Activated CD8-positive, alpha-beta T cell treated with anti-CD3 and anti-CD28 coated beads for 36 hours (primary cell): ENCODE data around the gene ZNF385B. TPM values are rescaled to one million over a fixed set of nuclear protein-coding genes. Genes with fewer than 3 reads are reported as not detected.

Experiments
- ATAC-seq: fragments of 200-7000 bp; cut with Tn5 transposase; one replicate; pipeline ENCODE4 v1.10.0; 2021; ENCODE audit warnings: mild to moderate bottlenecking, moderate library complexity
- CTCF ChIA-PET: fragments of 350-600 bp; sonication (Branson Sonifier 250); formaldehyde crosslinking; loops from one replicate; lab custom pipeline; 2021; ENCODE audit warnings: antibody characterized with exemption; lab: Charles Lee
- POLR2A ChIA-PET: fragments of 350-600 bp; sonication (Branson Sonifier 250); formaldehyde crosslinking; loops from one replicate; lab custom pipeline; 2021; ENCODE audit warnings: antibody characterized with exemption; lab: Charles Lee
- DNase-seq: peaks from one replicate; pipeline ENCODE4 v3.0.0-alpha.2; 2020
- H3K27ac Mint-ChIP-seq: one replicate; pipeline ENCODE4 v1.8.0; 2021; ENCODE audit warnings: mild to moderate bottlenecking, mixed read lengths
- H3K27me3 Mint-ChIP-seq: one replicate; pipeline ENCODE4 v1.8.0; 2021; ENCODE audit warnings: mixed read lengths
- H3K36me3 Mint-ChIP-seq: one replicate; pipeline ENCODE4 v1.8.0; 2021; ENCODE audit warnings: low read depth, mixed read lengths
- H3K4me1 Mint-ChIP-seq: one replicate; pipeline ENCODE4 v1.8.0; 2021; ENCODE audit warnings: low read depth, mixed read lengths
- H3K4me3 Mint-ChIP-seq: one replicate; pipeline ENCODE4 v1.8.0; 2021; ENCODE audit warnings: mild to moderate bottlenecking, moderate library complexity, mixed read lengths
- H3K9me3 Mint-ChIP-seq: one replicate; pipeline ENCODE4 v1.8.0; 2021; ENCODE audit warnings: mixed read lengths
- intact Hi-C: fragments of 100-400 bp; cut with micrococcal nuclease; formaldehyde crosslinking; loops from one replicate; pipeline ENCODE4 v1.10.0; 2022
- total RNA-seq, 2 experiments: library from RNA; stranded (reverse); gene quantifications; one replicate each; pipeline ENCODE4 v1.2.3, GENCODE V29; 2021
- TF ChIP-seq, protein P1 (sequence below): fragments of 200-600 bp; IDR thresholded peaks from one replicate; pipeline ENCODE4 v1.8.0; 2022; ENCODE audit warnings: antibody characterized with exemption, mild to moderate bottlenecking

The ZNF385B gene
- total RNA-seq, 2 experiments from 2014 or later: not detected

GRCh38 chr2:179596018-179596417 lies 265.4 kb downstream of the ZNF385B start:
- ChIA-PET POLR2A (no interaction called here), CTCF (no interaction called here)
- intact Hi-C loops: no loop called here
- ATAC-seq: no peak
- H3K9me3 Mint-ChIP-seq: no peaks in the 10 kb centered on the region
- TF ChIP-seq, protein P1, sequence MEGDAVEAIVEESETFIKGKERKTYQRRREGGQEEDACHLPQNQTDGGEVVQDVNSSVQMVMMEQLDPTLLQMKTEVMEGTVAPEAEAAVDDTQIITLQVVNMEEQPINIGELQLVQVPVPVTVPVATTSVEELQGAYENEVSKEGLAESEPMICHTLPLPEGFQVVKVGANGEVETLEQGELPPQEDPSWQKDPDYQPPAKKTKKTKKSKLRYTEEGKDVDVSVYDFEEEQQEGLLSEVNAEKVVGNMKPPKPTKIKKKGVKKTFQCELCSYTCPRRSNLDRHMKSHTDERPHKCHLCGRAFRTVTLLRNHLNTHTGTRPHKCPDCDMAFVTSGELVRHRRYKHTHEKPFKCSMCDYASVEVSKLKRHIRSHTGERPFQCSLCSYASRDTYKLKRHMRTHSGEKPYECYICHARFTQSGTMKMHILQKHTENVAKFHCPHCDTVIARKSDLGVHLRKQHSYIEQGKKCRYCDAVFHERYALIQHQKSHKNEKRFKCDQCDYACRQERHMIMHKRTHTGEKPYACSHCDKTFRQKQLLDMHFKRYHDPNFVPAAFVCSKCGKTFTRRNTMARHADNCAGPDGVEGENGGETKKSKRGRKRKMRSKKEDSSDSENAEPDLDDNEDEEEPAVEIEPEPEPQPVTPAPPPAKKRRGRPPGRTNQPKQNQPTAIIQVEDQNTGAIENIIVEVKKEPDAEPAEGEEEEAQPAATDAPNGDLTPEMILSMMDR: no peak
- H3K27ac Mint-ChIP-seq: no peak overlapping the region
- H3K36me3 Mint-ChIP-seq: no peaks in the 10 kb centered on the region
- no peak for DNase-seq
- H3K27me3 Mint-ChIP-seq: peaks cover 3% of the 10 kb centered on the region
- no peak overlapping the region for H3K4me3 Mint-ChIP-seq
- H3K4me1 Mint-ChIP-seq: no peaks in the 10 kb centered on the region

DNA sequence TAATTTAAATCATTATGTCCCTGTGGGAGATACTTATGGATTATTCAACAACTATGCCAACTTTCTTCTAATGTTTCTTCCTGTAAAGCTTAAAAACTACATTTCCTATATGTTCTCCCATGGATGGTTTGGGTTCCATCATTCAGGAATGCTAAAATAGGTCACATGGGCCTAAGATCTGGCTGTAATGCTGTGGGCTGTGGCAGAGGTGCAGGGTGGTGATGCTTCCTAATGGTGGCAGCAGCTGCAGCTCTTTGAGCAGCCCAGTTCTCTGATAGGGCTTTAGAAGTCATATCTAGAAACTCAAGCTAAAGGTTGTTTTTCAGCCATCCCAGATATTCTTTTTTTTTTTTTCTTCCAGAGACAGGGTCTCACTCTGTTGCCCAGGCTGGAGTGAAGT lies 266.1 kb downstream of the ZNF385B start:
- ChIA-PET CTCF (no interaction called here), POLR2A (no interaction called here)
- Mint-ChIP-seq H3K27ac (no peak overlapping the region), H3K27me3 (peaks cover 3% of the 10 kb centered on the region), H3K4me3 (no peak overlapping the region), H3K36me3 (no peaks in the 10 kb centered on the region), H3K4me1 (no peaks in the 10 kb centered on the region), H3K9me3 (no peaks in the 10 kb centered on the region)
- DNase-seq (no peak), ATAC-seq (no peak)
- intact Hi-C loops: no loop called here
- TF ChIP-seq, protein P1: no peak

- Mint-ChIP-seq H3K27me3 (peaks cover 3% of the 10 kb centered on the region), H3K36me3 (no peaks in the 10 kb centered on the region), H3K4me3 (no peak overlapping the region), H3K4me1 (no peaks in the 10 kb centered on the region), H3K27ac (no peak overlapping the region), H3K9me3 (no peaks in the 10 kb centered on the region)
- intact Hi-C loops: no loop called here
- ATAC-seq: no peak
- TF ChIP-seq, protein P1: no peak
- CTCF ChIA-PET: no interaction called here
- no peak for DNase-seq
- POLR2A ChIA-PET: no interaction called here
Measured at GRCh38 chr2:179594268-179595112, 266.9 kb downstream of the ZNF385B start.

DNA sequence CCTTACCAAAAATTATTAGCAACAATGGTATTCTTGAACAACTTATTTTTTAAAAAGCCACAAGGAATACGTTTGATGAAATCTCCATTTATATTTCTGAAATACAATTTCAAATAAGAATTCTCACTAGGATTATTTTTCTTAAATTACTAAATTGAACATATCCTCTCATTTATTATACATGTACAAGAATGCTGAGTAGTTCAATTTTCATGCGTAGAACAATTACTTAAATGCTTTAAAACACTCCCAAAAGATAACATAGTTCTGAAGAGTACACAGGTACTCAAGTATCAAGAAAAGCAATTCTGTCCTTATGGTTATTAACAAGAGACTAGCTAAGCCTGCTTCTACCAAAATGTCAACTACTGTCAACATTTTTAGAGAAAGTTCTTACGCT lies 268.1 kb downstream of the ZNF385B start:
- Mint-ChIP-seq H3K4me3 (no peak overlapping the region), H3K27ac (no peak overlapping the region), H3K9me3 (no peaks in the 10 kb centered on the region), H3K27me3 (peaks cover 3% of the 10 kb centered on the region), H3K36me3 (no peaks in the 10 kb centered on the region), H3K4me1 (no peaks in the 10 kb centered on the region)
- POLR2A ChIA-PET: no interaction called here
- DNase-seq (no peak), ATAC-seq (no peak)
- TF ChIP-seq, protein P1: no peak
- CTCF ChIA-PET: no interaction called here
- intact Hi-C loops: no loop called here

DNA sequence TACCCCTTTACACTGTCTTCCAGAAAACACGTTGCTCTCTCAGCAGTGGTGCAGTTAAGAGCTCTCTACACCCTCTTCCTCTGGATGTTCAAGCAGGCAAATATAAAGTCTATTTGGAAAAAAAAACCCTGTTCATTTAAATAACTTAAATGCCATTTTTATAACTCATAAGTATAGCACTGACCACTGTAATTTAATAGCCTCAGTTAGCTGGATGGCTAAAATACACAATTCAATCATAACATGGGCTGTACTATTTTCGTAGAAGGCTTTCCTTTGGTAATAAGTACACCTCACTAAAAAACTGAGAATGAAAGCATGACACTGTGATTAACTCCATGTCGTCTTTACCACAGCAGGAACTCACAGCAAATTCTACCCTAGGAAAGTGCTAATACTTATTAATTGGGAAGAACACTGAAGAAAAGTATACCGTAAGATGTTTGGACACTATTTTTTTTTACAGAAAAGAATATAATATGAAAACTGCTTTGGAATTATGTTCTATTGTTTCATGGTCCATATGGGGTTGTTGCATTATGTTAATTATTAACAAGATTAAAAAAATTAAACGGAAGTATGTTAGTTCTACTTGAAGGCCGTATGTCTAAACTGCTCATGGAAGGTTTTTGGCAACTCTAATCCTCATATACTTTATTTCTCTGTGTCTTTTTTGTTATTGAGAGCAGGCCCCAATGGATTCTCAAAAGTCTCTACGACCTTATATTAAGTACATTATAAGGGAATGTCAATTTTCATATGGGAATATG lies 269.1 kb downstream of the ZNF385B start:
- ATAC-seq (no peak), DNase-seq (no peak)
- no peak overlapping the region for H3K4me3 Mint-ChIP-seq
- H3K27me3 Mint-ChIP-seq: peaks cover 3% of the 10 kb centered on the region
- CTCF ChIA-PET: interaction anchor here (0.9 kb wide), 1 partner anchor 9 kb away, joined by 4 read pairs; no protein-coding TSS in a partner anchor
- no peaks in the 10 kb centered on the region for H3K36me3 Mint-ChIP-seq
- H3K27ac Mint-ChIP-seq: no peak overlapping the region
- TF ChIP-seq, protein P1: no peak
- POLR2A ChIA-PET: no interaction called here
- no peaks in the 10 kb centered on the region for H3K4me1 Mint-ChIP-seq
- H3K9me3 Mint-ChIP-seq: no peaks in the 10 kb centered on the region
- intact Hi-C loops: no loop called here
